Measurements from ENCODE around the gene C5orf63.
"Not testable (repeated sequence)": the region's sequence is repeated elsewhere in the genome, so short reads cannot be mapped to it uniquely, and the experiment has no call there.

The C5orf63 gene

DNA sequence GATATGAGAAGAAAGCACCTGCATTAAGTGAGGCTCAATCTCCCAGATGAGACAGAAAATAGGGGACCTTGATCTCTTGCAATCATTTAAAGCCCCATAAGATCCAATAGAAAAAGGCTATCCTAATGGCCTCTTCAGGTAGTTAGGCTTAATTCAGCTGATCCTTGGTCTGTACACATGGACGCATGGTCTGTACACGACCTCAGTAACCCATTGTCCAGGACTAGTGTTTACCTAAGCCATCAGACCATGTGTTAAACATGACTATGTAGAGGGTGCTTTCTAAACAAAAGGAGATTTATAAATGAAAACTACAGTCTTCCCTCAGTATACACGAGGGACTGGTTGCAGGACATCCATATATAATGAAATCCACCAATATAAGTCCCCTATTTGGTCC is 50.5 kb downstream of the C5orf63 start:
- no peak for DNase-seq (ENCODE audit: low read depth in 1 of 2, low spot score in 1 of 2)
- Histone ChIP-seq H3K27ac (replicated peaks) (no peak overlapping the region), H3K4me3 (replicated peaks; ENCODE audit: insufficient read depth, low read length) (no peak overlapping the region), H3K27me3 (ENCODE audit: insufficient read depth, poor library complexity, severe bottlenecking) (no peaks in the 10 kb centered on the region)
- TF ChIP-seq, protein P1, sequence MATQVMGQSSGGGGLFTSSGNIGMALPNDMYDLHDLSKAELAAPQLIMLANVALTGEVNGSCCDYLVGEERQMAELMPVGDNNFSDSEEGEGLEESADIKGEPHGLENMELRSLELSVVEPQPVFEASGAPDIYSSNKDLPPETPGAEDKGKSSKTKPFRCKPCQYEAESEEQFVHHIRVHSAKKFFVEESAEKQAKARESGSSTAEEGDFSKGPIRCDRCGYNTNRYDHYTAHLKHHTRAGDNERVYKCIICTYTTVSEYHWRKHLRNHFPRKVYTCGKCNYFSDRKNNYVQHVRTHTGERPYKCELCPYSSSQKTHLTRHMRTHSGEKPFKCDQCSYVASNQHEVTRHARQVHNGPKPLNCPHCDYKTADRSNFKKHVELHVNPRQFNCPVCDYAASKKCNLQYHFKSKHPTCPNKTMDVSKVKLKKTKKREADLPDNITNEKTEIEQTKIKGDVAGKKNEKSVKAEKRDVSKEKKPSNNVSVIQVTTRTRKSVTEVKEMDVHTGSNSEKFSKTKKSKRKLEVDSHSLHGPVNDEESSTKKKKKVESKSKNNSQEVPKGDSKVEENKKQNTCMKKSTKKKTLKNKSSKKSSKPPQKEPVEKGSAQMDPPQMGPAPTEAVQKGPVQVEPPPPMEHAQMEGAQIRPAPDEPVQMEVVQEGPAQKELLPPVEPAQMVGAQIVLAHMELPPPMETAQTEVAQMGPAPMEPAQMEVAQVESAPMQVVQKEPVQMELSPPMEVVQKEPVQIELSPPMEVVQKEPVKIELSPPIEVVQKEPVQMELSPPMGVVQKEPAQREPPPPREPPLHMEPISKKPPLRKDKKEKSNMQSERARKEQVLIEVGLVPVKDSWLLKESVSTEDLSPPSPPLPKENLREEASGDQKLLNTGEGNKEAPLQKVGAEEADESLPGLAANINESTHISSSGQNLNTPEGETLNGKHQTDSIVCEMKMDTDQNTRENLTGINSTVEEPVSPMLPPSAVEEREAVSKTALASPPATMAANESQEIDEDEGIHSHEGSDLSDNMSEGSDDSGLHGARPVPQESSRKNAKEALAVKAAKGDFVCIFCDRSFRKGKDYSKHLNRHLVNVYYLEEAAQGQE (IDR thresholded peaks at IDR 0.05; ENCODE audit: insufficient replicate concordance, low read depth), result no peak
- TF ChIP-seq POLR2AphosphoS5 (IDR thresholded peaks at IDR 0.05; ENCODE audit: low read depth) (no peak), GABPA (IDR thresholded peaks at IDR 0.05; ENCODE audit: low read depth) (no peak), SPI1 (IDR thresholded peaks at IDR 0.05; ENCODE audit: borderline replicate concordance, low read depth) (no peak)
- TF ChIP-seq, protein P2, sequence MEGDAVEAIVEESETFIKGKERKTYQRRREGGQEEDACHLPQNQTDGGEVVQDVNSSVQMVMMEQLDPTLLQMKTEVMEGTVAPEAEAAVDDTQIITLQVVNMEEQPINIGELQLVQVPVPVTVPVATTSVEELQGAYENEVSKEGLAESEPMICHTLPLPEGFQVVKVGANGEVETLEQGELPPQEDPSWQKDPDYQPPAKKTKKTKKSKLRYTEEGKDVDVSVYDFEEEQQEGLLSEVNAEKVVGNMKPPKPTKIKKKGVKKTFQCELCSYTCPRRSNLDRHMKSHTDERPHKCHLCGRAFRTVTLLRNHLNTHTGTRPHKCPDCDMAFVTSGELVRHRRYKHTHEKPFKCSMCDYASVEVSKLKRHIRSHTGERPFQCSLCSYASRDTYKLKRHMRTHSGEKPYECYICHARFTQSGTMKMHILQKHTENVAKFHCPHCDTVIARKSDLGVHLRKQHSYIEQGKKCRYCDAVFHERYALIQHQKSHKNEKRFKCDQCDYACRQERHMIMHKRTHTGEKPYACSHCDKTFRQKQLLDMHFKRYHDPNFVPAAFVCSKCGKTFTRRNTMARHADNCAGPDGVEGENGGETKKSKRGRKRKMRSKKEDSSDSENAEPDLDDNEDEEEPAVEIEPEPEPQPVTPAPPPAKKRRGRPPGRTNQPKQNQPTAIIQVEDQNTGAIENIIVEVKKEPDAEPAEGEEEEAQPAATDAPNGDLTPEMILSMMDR (IDR thresholded peaks at IDR 0.05; ENCODE audit: insufficient read depth, low read length), result no peak

DNA sequence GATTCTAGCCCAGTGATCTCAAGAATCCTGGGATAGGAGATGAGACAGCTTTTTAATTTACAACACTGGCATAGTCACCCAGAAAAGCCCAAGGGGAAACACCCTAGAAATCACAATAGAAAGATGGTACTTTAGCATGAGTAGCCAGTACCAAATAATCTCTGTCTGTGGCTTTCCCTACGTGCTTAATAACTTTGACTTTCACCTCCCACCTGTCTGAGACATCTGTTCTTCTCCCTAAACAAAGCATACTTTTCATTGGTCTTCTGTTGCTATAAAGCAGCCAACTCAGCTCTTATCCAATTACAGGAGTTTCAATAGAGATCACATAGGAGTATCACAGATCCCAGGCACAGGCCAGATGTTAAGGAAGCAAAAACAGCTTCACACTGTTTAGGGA is 53.4 kb downstream of the C5orf63 start:
- Histone ChIP-seq H3K27ac (replicated peaks) (no peak overlapping the region), H3K27me3 (ENCODE audit: insufficient read depth, poor library complexity, severe bottlenecking) (no peaks in the 10 kb centered on the region), H3K4me3 (replicated peaks; ENCODE audit: insufficient read depth, low read length) (no peak overlapping the region)
- TF ChIP-seq POLR2AphosphoS5 (IDR thresholded peaks at IDR 0.05; ENCODE audit: low read depth), result no peak
- no peak for TF ChIP-seq GABPA (IDR thresholded peaks at IDR 0.05; ENCODE audit: low read depth)
- TF ChIP-seq, protein P2 (IDR thresholded peaks at IDR 0.05; ENCODE audit: insufficient read depth, low read length), result no peak
- TF ChIP-seq, protein P1 (IDR thresholded peaks at IDR 0.05; ENCODE audit: insufficient replicate concordance, low read depth), result no peak
- no peak for TF ChIP-seq SPI1 (IDR thresholded peaks at IDR 0.05; ENCODE audit: borderline replicate concordance, low read depth)
- DNase-seq (ENCODE audit: low read depth in 1 of 2, low spot score in 1 of 2), result no peak

DNA sequence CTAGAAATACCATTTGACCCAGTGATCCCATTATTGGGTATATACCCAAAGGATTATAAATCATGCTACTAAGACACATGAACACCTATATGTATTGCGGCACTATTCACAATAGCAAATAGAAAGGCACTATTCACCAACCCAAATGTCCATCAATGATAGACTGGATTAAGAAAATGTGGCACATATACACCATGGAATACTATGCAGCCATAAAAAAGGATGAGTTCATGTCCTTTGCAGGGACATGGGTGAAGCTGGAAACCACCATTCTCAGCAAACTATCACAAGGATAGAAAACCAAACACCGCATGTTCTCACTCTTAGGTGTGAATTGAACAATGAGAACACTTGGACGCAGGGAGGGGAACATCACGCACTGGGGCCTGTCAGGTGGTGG is 56.6 kb downstream of the C5orf63 start:
- not testable (repeated sequence) for H3K27ac ChIP-seq (replicated peaks); DNase-seq (ENCODE audit: low read depth in 1 of 2, low spot score in 1 of 2); H3K4me3 ChIP-seq (replicated peaks; ENCODE audit: insufficient read depth, low read length); H3K27me3 ChIP-seq (ENCODE audit: insufficient read depth, poor library complexity, severe bottlenecking)

DNA sequence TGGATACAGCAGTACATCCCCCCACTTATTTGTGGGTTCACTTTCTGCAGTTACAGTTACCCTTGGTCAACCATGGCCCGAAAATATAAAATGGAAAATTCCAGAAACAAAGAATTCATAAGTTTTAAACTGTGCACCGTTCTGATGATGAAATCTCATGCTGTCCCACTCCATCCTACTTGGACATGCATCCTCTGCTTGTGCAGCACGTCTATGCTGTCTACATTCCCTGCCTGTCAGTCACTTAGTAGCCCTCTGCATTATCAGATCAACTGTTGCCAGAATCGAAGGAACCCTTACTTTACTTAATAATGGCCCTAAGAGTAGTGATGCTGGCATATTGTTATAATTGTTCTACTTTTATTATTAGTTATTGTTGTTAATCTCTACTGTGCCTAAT is 57.6 kb downstream of the C5orf63 start:
- H3K27me3 ChIP-seq (ENCODE audit: insufficient read depth, poor library complexity, severe bottlenecking), result no peaks in the 10 kb centered on the region
- no peak overlapping the region for H3K27ac ChIP-seq (replicated peaks)
- DNase-seq (ENCODE audit: low read depth in 1 of 2, low spot score in 1 of 2), result no peak
- TF ChIP-seq, protein P2 (IDR thresholded peaks at IDR 0.05; ENCODE audit: insufficient read depth, low read length), result no peak
- no peak overlapping the region for H3K4me3 ChIP-seq (replicated peaks; ENCODE audit: insufficient read depth, low read length)

Data from HL-60 (cell line).